CD4-positive, alpha-beta T cell treated with Interleukin-12 subunit alpha and Interleukin-12 subunit beta, for 1 hour (primary cell): ENCODE results near the gene TMEM196.

Experiments
- DNase-seq: peaks from one replicate; pipeline ENCODE4 v3.0.0-alpha.2; 2020

Gene TMEM196

DNA sequence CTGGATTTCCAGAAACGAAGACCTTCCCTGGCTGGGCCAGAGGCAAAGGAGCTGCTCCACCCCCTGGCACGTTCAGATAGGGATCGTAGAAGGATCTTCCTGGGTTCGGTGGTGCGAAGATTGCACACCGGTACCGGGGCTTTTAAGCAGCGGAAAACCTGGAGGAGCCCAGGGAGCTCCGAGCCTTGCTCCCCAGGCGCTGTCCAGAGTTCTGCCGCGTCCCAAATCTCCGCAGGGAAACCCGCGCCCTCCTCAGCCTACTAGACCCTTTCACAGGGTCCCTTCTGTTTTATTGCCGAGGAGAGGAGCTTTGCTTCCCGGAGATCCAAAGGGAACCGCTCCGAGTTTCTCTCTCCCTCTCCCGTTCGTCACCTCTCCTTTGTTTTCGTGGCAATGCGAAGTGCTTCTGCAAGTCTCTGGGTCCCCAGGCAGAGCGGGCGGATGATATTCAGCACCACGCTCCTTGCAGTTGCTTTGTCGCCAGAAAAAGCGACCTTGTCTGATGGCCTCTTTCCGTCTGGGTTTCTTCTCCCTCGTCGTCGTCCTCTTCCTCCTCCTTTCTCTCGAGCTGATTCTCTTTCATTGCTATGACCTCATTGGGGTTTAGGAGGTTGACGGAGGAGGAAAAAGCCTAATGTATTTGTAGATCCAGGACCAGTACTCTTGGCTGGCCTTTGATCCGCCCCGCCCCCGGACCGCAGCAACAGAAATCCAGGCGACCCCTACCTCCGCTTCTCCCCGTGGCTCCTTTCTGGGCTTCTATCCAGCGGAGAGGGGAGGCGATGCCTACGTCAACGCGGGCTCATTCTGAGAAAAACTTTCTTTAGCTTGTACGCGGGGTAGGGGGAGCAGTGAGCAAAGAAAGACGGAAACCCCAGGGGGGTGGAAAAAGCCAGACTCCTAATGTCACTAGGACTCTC lies at the start of gene TMEM196:
TMEM196 (minus strand) TSS at position 777 of the 920 bp plus-strand sequence. CDS start 921 bp downstream, outside the sequence.
- no peak for DNase-seq

DNA sequence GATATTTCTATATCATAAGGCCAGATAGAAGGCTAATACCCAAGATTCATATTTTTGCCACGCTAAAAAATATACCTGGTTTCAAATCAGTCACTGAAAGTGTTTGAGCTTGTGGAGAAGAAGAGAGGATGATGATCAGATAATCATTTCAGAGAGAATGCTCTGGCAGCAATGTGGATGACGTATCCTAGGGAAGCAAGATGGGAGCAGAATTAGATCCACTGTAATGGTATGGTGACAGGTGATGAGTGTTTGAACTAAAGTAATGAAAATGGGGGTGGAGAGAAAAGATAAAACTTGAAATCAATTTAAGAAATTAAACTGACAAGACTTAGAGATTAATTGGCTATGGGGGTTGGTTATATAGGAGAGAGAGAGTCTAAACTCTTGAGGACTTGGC lies 42.7 kb upstream of the TMEM196 start:
- DNase-seq = no peak

- no peak for DNase-seq
These were observed 42.1 kb upstream of the TMEM196 start for GRCh38 chr7:19815546-19815945.

DNA sequence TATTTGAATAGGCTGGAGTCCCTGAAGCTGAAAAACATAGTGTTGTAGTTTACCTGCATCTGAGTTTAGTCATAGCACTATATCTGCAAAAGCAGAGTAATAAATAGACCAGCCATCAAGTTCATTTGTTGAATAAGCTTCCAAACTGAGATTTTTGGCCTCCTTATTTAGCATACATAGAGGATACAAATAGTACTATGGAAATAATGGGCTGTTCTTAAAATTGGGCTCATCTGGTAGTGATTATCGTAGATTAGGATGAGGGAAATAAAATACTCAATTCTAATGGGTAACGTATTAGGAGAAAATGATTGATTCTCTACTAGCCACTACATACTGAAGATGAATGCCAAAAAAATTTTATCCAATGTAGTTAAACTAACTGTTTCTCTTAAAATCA lies 41.4 kb upstream of the TMEM196 start:
- no peak for DNase-seq

DNA sequence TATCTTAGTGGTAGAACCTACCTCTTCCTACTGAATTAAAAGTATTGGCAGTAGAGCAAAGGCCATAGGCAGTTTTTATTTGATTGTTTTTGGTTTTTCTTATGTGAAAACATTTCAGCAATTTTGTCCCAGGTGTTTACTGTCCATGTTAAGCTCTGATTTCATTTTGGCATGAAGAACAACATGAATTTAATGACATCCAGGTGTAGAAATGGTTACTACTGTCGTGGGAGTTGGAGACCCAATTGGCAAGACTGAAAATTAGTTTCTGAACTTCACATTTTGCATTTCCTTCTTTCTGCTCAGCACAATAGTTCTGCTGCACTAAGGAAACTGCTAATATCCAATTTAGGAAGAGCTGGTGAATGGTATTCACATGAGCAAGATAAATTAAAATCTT lies 38.0 kb upstream of the TMEM196 start:
- DNase-seq = no peak

GRCh38 chr7:19798986-19799385 lies 25.6 kb upstream of the TMEM196 start:
- no peak for DNase-seq

- DNase-seq = no peak
These were observed 10.1 kb upstream of the TMEM196 start for GRCh38 chr7:19783541-19783940.

GRCh38 chr7:19776981-19777380 lies 3.6 kb upstream of the TMEM196 start:
- no peak for DNase-seq

DNA sequence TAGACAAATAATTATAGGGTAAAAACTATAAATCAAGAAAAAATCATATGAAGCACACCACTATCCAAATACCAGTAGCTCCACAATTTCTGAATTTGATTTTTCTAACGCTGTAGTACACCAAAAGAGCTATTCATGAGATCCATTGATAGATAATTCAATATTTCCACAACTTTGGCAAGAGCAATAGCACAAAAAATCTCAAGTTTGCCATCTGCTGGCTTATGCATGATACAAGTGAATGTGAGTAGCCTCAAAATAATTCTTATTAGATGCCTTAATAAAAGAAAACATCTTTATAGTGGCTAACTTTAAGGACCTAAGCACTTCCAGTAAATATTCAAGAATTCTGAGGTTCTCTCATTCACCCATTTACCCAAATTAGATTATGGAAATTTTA lies 2.2 kb upstream of the TMEM196 start:
- DNase-seq = no peak

DNA sequence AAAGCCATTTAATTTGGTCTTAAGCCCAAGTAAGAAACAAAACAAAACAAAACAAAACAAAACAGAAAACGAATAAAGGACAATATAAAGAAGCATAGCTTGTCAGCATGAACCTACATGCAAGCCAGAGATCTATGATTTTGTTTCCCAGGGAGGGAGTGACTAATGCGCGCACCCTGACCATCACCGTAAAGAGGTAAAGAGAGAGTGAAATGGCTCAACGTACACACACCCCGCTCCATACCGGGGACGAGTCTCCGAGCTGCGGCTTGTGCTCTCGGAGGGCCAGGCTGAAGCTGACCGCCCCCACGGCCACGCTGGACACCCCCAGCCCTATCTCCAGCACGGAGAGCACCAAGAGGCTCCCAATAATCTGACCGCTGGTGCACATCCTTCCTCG lies 1.1 kb downstream of the TMEM196 start:
- DNase-seq = no peak

GRCh38 chr7:19762631-19763030 lies 10.8 kb downstream of the TMEM196 start:
- no peak for DNase-seq

DNA sequence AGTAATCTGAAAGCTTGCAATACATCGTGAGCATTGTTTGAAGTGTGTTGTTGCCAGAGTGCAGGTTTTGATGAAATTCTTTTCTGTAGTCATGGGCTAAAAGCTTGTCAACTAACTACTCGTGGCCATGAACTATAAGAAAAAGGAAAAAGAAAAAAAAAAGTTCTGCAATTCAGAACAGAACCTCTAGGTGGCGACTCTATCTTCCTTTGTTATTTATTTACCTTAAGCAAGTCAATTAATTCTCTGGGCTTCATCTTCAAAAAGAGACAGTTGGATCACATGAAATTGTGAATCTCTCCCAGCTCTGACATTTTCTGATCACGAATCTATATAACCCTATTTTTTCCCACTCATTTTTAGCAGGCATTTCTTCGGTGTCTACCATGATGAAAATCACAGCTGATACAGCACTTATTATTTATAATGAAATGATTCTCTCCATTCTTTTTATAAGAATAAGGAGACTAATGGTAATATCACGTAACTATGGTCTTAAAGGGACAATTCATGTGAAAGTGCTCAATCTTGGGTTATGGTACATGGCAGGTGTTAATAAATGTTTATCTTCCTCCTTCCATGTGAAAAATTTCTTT lies 18.8 kb downstream of the TMEM196 start:
- peak; percentile 29 for DNase-seq

DNA sequence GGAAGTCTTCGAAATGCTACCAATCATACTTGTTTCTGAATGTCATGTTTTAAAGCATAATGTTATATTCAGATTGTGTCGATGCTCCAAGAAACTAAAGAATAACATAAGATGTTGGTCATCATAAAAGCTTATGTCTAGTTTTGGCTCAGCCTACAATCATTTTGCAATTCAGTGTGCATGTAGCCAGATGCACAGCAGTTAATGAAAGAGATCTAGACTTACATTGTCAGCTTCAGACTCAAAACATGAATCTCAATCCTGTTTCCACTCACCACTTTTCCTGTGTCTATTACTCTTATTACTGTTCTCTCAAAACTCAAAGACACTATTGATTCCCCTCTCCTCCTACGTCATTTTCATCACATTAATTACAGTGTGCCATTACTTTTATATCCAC lies 21.4 kb downstream of the TMEM196 start:
- no peak for DNase-seq

GRCh38 chr7:19749658-19750057 lies 23.8 kb downstream of the TMEM196 start:
- DNase-seq = no peak

GRCh38 chr7:19747740-19748339 lies 25.6 kb downstream of the TMEM196 start:
- peak; percentile 4 for DNase-seq

DNA sequence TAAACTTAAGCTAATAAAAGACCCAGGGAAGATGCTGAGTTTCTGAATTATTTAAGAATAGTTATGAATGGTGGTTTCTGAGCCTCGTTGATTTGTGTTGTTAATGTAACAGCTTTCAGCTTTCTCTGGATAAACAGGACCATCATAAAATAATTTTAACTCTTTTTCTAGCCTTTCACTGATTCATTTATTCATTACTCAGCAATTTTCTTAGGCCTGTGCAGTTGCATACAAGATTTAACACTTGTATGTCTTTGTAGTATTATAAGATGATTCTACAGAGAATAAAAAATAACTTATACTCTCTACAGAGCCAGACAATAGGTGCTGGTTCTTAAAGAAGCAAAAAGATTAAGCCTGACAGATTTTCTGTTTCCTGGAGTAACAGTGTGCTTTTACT lies 29.3 kb downstream of the TMEM196 start:
- no peak for DNase-seq

DNA sequence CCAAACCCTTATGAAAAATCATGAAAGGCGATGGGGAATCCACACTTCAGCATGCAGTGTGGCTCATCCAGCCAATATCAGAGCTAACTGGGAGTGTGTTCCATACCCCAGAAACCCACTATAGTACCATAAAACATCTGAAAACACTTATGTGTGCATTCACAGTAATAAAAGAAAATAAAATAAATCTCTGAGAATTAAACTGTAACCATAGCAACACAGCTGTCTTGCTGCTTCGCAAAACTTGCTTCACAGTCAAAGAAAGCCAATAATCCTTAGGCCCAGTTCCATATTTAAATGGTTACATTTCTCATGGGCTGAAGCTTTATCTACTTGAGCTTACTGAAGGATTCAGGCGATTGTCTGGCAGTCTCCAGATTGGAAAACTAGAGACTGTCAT lies 44.7 kb downstream of the TMEM196 start:
- DNase-seq = no peak

DNA sequence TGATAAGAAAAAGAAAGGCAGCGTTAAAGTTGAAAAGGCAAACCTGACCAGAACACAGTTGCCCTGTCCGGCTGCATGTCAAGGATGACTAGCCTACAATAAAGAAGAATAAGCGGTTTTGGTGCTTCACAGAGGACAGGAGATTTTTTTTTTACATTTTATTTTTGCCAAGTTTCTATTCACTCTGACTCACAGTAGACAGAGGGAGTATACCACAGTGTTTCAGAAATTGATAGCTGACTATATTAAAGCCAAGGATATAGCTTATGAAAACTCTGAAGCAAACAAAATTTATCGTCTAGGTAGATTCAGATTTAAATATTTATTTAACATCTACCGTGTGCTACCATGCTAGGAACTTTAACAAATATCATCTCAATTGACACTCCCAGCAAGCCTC lies 47.6 kb downstream of the TMEM196 start:
- no peak for DNase-seq

GRCh38 chr7:19715499-19715898 lies 57.9 kb downstream of the TMEM196 start:
- no peak for DNase-seq

- DNase-seq = peak; percentile 68
These were observed 59.7 kb downstream of the TMEM196 start for GRCh38 chr7:19713676-19714075.

- DNase-seq = no peak
These were observed 64.2 kb downstream of the TMEM196 start for GRCh38 chr7:19709249-19709578.

- peak; percentile 96 for DNase-seq
These were observed 64.8 kb downstream of the TMEM196 start, which contains the start of gene POLR1F for GRCh38 chr7:19708397-19709248. TSS of gene POLR1F (minus strand) at chr7:19709037. CDS start at chr7:19709016, 21 bp downstream.

GRCh38 chr7:19707240-19707639 lies 66.2 kb downstream of the TMEM196 start:
- no peak for DNase-seq
